Chondrocyte (in vitro differentiated cells): ENCODE measurements around the gene LYRM1. TPM values are rescaled to one million over a fixed set of nuclear protein-coding genes. Genes with fewer than 3 reads are reported as not detected.

ENCODE experiments used
- DNase-seq: peaks from one replicate; pipeline ENCODE4 v3.0.0; 2021; ENCODE audit warnings: mixed read lengths, low spot score
- H3K27ac Mint-ChIP-seq: one replicate; pipeline ENCODE4 v1.8.0; 2021; ENCODE audit warnings: mild to moderate bottlenecking, moderate library complexity, mixed read lengths; ENCODE audit not compliant: unreplicated experiment
- H3K27me3 Mint-ChIP-seq: 2 replicates; pipeline ENCODE4 v1.8.0; 2021; ENCODE audit warnings: low read depth, mixed read lengths
- H3K36me3 Mint-ChIP-seq: 2 replicates; pipeline ENCODE4 v1.8.0; 2021; ENCODE audit warnings: low read depth, mixed read lengths
- H3K4me1 Mint-ChIP-seq: 2 replicates; pipeline ENCODE4 v1.8.0; 2021; ENCODE audit warnings: low read depth, mild to moderate bottlenecking, mixed read lengths
- H3K4me3 Mint-ChIP-seq: one replicate; pipeline ENCODE4 v1.8.0; 2021; ENCODE audit warnings: mild to moderate bottlenecking, moderate library complexity, mixed read lengths; ENCODE audit not compliant: unreplicated experiment
- H3K9me3 Mint-ChIP-seq: 2 replicates; pipeline ENCODE4 v1.8.0; 2021; ENCODE audit warnings: low read depth, mixed read lengths
- total RNA-seq: library from RNA; stranded (reverse); gene quantifications from 3 replicates; pipeline ENCODE4 v1.2.1, GENCODE V29; 2021
- TF ChIP-seq, protein P1 (sequence below): fragments of 200-600 bp; sonication (generic); IDR thresholded peaks from 2 replicates; pipeline ENCODE4 v1.5.0; 2021; ENCODE audit warnings: antibody characterized with exemption, mild to moderate bottlenecking, moderate library complexity

LYRM1 gene
- total RNA-seq, 1 donor from 2014 or later = 20.1 TPM

DNA sequence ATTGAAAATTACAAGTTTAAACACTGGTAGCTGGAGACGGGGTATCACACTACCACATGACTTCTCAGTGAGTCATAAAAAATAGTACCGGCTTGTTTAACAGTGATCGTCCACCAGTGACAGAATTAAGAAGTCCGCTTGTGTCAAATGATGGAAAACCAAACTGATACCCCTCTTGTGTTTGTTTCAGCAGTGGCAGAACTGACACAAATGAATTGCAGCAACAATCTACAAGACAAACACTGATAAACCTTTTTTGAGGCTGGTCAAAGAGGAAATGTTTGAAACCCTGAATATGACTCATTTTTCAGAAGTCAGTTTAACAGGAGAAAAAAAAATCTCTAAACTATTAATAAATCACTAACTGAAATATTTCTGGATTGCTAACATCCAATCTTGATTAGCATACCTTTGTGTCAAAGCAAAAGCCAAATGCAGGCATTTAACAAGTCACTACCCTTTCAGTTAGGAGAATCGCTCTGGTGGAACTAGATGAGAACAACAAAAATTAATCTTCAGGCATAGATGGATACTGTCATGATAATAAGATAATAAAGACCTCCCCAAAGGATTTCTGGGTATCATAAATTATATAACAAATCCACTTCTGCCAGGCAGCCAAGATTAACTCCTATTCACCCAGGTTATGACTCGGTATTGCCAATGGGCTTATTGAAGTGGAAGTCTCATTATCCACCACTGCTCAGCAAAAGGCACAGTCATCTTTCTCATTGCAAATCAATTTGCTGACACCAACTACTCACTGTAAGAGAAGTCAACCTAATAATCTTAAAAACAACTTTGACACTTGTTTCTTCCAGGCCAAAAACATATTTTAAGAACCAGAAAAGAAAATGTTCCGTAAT, 21.2 kb upstream of the LYRM1 start:
- no peaks in the 10 kb centered on the region for H3K36me3 Mint-ChIP-seq
- no peak for DNase-seq
- peaks cover 76% of the 10 kb centered on the region for H3K4me1 Mint-ChIP-seq
- H3K9me3 Mint-ChIP-seq = peaks cover 4% of the 10 kb centered on the region
- no peaks in the 10 kb centered on the region for H3K27me3 Mint-ChIP-seq
- H3K4me3 Mint-ChIP-seq = peak overlapping the region; percentile 44
- H3K27ac Mint-ChIP-seq = peak overlapping the region; percentile 88
- TF ChIP-seq, protein P1, sequence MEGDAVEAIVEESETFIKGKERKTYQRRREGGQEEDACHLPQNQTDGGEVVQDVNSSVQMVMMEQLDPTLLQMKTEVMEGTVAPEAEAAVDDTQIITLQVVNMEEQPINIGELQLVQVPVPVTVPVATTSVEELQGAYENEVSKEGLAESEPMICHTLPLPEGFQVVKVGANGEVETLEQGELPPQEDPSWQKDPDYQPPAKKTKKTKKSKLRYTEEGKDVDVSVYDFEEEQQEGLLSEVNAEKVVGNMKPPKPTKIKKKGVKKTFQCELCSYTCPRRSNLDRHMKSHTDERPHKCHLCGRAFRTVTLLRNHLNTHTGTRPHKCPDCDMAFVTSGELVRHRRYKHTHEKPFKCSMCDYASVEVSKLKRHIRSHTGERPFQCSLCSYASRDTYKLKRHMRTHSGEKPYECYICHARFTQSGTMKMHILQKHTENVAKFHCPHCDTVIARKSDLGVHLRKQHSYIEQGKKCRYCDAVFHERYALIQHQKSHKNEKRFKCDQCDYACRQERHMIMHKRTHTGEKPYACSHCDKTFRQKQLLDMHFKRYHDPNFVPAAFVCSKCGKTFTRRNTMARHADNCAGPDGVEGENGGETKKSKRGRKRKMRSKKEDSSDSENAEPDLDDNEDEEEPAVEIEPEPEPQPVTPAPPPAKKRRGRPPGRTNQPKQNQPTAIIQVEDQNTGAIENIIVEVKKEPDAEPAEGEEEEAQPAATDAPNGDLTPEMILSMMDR = no peak

DNA sequence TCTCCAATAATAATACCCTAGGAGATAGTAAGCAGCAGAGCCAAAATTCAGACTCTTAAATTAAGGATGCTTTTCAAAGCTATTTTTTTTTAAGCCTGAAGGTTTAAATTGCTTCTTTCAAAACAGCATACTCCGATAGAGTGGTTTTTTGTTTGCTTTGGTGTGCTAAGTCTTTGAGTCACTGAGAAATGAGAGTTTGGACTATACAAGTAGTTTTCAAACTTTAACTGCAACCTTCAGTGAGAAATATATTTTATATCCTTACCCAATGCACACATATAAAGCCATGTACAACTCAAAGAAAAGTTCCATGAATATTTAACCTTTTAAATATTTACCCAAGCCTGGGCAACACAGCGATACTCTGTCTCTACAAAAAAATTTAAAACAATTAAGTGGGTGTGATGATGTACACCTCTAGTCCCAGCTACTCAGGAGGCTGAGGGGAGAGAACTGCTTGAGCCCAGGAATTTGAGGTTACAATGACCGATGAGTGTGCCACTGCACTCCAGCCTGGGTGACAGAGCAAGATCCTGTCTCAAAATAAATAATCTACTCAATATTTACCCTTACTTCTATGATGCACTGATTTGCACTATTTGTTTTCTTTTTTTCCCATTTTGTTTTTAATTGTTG, 19.6 kb upstream of the LYRM1 start:
- no peaks in the 10 kb centered on the region for H3K36me3 Mint-ChIP-seq
- TF ChIP-seq, protein P1 = no peak
- H3K9me3 Mint-ChIP-seq = peaks cover 4% of the 10 kb centered on the region
- peak overlapping the region; percentile 88 for H3K27ac Mint-ChIP-seq
- no peak overlapping the region for H3K4me3 Mint-ChIP-seq
- H3K4me1 Mint-ChIP-seq = peaks cover 68% of the 10 kb centered on the region
- DNase-seq = no peak
- no peaks in the 10 kb centered on the region for H3K27me3 Mint-ChIP-seq

DNA sequence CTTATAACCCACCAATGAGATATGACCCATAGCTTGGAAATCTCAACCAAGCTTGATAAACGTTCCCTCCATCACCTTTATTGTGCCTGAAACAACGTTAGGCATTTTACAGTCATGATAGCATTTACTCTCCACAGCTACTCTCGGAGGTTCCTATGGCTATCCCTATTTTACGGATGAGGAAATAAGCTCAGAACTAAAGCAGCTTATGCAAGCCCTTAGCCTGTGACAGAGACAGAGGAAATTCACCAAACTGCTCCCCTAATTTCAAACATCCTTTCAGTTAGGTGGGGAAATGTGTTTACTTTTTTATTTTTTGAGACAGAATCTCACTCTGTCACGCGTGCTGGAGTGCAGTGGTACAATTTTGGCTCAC, 19.1 kb upstream of the LYRM1 start:
- peak overlapping the region; percentile 88 for H3K27ac Mint-ChIP-seq
- TF ChIP-seq, protein P1 = no peak
- DNase-seq = no peak
- H3K4me1 Mint-ChIP-seq = peaks cover 69% of the 10 kb centered on the region
- no peaks in the 10 kb centered on the region for H3K27me3 Mint-ChIP-seq
- H3K36me3 Mint-ChIP-seq = no peaks in the 10 kb centered on the region
- no peak overlapping the region for H3K4me3 Mint-ChIP-seq
- peaks cover 4% of the 10 kb centered on the region for H3K9me3 Mint-ChIP-seq

DNA sequence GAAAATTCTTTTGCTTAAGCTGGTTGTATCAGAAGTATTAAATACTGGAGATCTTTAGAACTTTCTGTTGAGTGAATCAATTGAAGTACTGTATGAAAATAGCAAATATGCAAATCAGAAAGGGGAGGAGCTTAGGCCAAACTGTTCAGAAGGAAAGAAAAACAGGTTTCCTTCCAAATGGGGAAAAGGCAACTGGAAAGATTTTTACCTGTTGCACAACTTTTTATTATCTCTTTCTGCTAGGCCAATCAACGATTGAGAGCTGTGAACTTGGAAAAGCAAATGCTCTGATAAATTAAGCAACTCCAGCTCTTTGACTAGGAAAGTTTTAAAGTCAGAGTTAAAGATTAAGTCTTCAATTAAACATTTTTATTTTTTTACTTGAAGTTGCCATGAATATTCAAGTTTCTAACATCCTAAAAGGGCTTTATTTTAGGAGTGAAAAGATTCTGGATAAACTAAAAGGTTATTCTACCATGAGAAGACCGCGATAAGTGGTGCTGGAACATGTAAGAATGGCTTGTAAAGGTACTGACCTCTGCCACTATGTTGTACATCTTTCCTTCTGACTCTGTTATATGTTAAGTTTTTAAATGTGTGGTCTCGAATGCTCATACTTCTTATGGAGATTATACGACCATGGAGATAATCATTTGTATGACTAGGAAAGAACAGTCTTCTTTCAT, 16.9 kb upstream of the LYRM1 start:
- TF ChIP-seq, protein P1 = no peak
- H3K36me3 Mint-ChIP-seq = no peaks in the 10 kb centered on the region
- H3K4me3 Mint-ChIP-seq = no peak overlapping the region
- peaks cover 57% of the 10 kb centered on the region for H3K4me1 Mint-ChIP-seq
- DNase-seq = no peak
- no peak overlapping the region for H3K27ac Mint-ChIP-seq
- no peaks in the 10 kb centered on the region for H3K27me3 Mint-ChIP-seq
- H3K9me3 Mint-ChIP-seq = no peaks in the 10 kb centered on the region

DNA sequence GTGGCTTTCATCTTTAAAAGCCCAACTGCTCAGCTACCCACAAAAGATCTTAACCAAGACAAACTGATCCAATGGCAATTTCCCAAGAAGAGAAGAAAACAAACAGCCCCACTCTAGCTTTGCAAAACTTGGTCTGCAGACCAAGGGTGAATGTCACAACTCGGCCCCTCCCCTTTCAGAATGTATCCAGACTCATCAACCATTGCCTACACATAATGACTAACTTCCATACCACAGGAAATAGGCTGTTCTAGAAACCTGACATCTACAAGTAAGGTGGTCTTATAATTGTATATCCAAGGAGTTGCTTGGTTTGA, 16.4 kb upstream of the LYRM1 start:
- Mint-ChIP-seq H3K4me3 (no peak overlapping the region), H3K9me3 (no peaks in the 10 kb centered on the region), H3K36me3 (no peaks in the 10 kb centered on the region), H3K27ac (no peak overlapping the region), H3K27me3 (no peaks in the 10 kb centered on the region), H3K4me1 (peaks cover 52% of the 10 kb centered on the region)
- no peak for DNase-seq
- TF ChIP-seq, protein P1 = no peak
